CD4-positive, alpha-beta memory T cell (primary cell): ENCODE results near the gene PPP1R12B. TPM values are rescaled to one million over a fixed set of nuclear protein-coding genes. Genes with fewer than 3 reads are reported as not detected.
"Not testable (repeated sequence)": the region's sequence is repeated elsewhere in the genome, so short reads cannot be mapped to it uniquely, and the experiment has no call there.

Experiments used
- CTCF ChIA-PET: fragments of 350-600 bp; sonication (Branson Sonifier 250); formaldehyde crosslinking; loops from one replicate; lab custom pipeline; 2021; ENCODE audit warnings: inconsistent platforms; ENCODE audit not compliant: partially characterized antibody; lab: Charles Lee
- POLR2A ChIA-PET: fragments of 350-600 bp; sonication (Branson Sonifier 250); formaldehyde crosslinking; loops from one replicate; lab custom pipeline; 2021; ENCODE audit not compliant: partially characterized antibody; lab: Charles Lee
- DNase-seq, 5 donors: peaks; one replicate each; pipeline versions ENCODE4 v3.0.0 to v3.0.0-alpha.2; 2020 to 2022; ENCODE audit warnings: mixed read lengths in 1 of 5
- H3K27ac ChIP-seq: one replicate; pipeline ENCODE4 v1.7.0; 2013; ENCODE audit warnings: low read depth, low read length
- H3K27me3 ChIP-seq: 2 replicates; pipeline ENCODE4 v1.7.0; 2013; ENCODE audit warnings: mild to moderate bottlenecking, low read length, moderate library complexity; ENCODE audit not compliant: insufficient read depth
- H3K36me3 ChIP-seq: 2 replicates; pipeline ENCODE4 v1.7.0; 2013; ENCODE audit warnings: mild to moderate bottlenecking, low read length, moderate library complexity; ENCODE audit not compliant: insufficient read depth
- H3K4me1 ChIP-seq: 2 replicates; pipeline ENCODE4 v1.7.0; 2013; ENCODE audit warnings: mild to moderate bottlenecking, low read length, moderate library complexity; ENCODE audit not compliant: insufficient read depth
- H3K4me3 ChIP-seq, 2 donors: one replicate each; pipeline ENCODE4 v1.7.0; 2013; ENCODE audit warnings: low read length in 2 of 2, mild to moderate bottlenecking in 1 of 2
- H3K9me3 ChIP-seq, 2 donors: one replicate each; pipeline ENCODE4 v1.7.0; 2013; ENCODE audit warnings: low read length in 2 of 2, control low read depth in 1 of 2; ENCODE audit not compliant: control insufficient read depth in 1 of 2
- H3K27ac Mint-ChIP-seq, 7 donors: one replicate each; pipeline ENCODE4 v1.8.0; 2020 to 2021; ENCODE audit warnings: mixed read lengths in 7 of 7, mild to moderate bottlenecking in 6 of 7, inconsistent platforms in 3 of 7, moderate library complexity in 3 of 7
- H3K27me3 Mint-ChIP-seq, 2 donors: one replicate each; pipeline ENCODE4 v1.8.0; 2020 to 2021; ENCODE audit warnings: mixed read lengths in 2 of 2
- H3K36me3 Mint-ChIP-seq, 2 donors: one replicate each; pipeline ENCODE4 v1.8.0; 2020 to 2021; ENCODE audit warnings: mixed read lengths in 2 of 2, inconsistent platforms in 1 of 2, mild to moderate bottlenecking in 1 of 2
- H3K4me1 Mint-ChIP-seq, 4 donors: one replicate each; pipeline ENCODE4 v1.8.0; 2020 to 2021; ENCODE audit warnings: mixed read lengths in 4 of 4, mild to moderate bottlenecking in 1 of 4
- H3K4me3 Mint-ChIP-seq, 8 donors: one replicate each; pipeline ENCODE4 v1.8.0; 2020 to 2021; ENCODE audit warnings: mixed read lengths in 8 of 8, mild to moderate bottlenecking in 7 of 8, moderate library complexity in 6 of 8, inconsistent platforms in 3 of 8
- H3K9me3 Mint-ChIP-seq, 8 donors: one replicate each; pipeline ENCODE4 v1.8.0; 2020 to 2021; ENCODE audit warnings: mixed read lengths in 8 of 8, mild to moderate bottlenecking in 5 of 8, inconsistent platforms in 3 of 8, moderate library complexity in 1 of 8
- intact Hi-C: fragments of 100-400 bp; cut with micrococcal nuclease; formaldehyde crosslinking; loops from one replicate; pipeline ENCODE4 v1.15.1; 2023
- polyA plus RNA-seq, 2 donors: library from polyadenylated mRNA; unstranded; fragments of 300-500 nt; fragmentation: Illumina TruSeq; gene quantifications; one replicate each; pipeline ENCODE4 v1.2.3, GENCODE V29; 2021
- total RNA-seq, 2 experiments: library from RNA; stranded (reverse); gene quantifications; one replicate each; pipeline ENCODE4 v1.2.3, GENCODE V29; 2021

The PPP1R12B gene
- total and polyA plus RNA-seq, 4 experiments from 2014 or later, result 1.9 to 33.7 (median 17.0) TPM

DNA sequence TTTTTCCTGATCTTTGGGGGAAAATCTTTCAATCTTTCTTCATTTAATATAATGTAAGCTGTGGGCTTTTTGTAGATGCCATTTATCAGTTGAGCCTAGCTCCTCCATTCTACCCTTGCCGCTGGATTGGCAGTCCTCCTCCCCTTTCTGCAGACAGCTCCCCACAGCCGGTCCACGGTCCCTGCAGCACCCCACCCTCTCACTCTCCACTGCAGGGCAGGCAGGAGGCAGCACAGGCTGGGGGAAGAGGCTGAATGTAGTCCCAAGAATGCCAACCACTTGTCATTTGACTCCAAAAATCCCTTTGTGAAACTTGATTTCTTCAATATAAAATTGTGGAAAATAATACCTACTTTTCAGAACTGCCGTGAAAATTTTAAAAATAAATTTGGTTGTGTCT lies 265.1 kb downstream of the PPP1R12B start:
- no peak for DNase-seq

DNA sequence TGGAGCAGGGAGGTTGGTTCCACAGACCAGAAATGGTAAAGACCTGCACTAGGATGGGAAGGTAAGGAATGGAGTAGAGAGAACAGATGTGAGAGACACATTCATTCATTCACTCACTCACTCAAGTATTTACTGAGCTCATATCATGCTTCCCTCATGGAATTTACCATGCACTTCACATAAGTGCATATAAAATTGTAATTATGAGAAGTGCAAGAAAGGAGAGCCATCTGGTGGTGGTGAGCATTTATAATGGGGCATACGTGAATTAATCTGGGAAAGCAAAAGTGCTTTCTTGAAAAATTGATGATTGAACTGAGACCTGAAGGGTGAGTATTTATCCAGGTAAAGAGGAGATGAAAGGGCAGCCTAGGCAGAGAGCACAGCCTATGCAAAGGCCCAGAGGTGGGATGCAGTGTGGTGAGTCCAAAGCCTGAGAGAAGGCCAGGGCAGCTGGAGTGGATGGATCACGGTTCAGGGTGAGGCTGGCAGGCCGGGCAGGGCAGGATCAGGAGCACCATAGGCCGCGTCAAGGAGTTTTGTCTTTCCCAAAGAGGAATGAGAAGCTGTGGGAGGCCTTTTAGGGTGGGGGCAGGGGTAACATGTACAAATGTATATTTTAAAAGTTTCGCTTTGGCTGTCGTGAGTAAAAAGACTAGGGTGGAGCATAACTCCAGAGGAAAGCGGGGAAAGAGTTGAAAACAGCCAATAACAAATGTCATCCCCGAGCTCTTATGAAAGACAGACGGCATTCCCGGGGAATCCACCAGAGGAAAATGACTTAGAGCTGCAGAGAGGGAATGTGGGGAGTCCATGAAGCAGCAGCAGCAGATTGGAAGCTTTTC lies 266.1 kb downstream of the PPP1R12B start:
- H3K9me3 Mint-ChIP-seq, POLR2A ChIA-PET, H3K27me3 Mint-ChIP-seq, H3K4me1 ChIP-seq, H3K27ac ChIP-seq, H3K27me3 ChIP-seq, H3K4me3 ChIP-seq, H3K9me3 ChIP-seq, DNase-seq, H3K4me3 Mint-ChIP-seq, intact Hi-C loops, H3K36me3 Mint-ChIP-seq, H3K36me3 ChIP-seq: not testable (repeated sequence)
- Mint-ChIP-seq H3K27ac (peak overlapping the region in 2 of 7 donors; percentile 62 to 72), H3K4me1 (peaks cover 4 to 22% (median 15%) of the 10 kb centered on the region in 4 donors)
- CTCF ChIA-PET, result interaction anchor here (1.0 kb wide), 1 partner anchor 16 kb away, joined by 3 read pairs; no protein-coding TSS in a partner anchor

More for the DNA sequence above, 265.1 kb downstream of the PPP1R12B start:
- ChIA-PET CTCF (no interaction called here), POLR2A (no interaction called here)
- no peak overlapping the region for H3K4me3 Mint-ChIP-seq
- peaks cover 7 to 9% of the 10 kb centered on the region in 2 donors for H3K27me3 Mint-ChIP-seq
- Histone ChIP-seq H3K36me3 (no peaks in the 10 kb centered on the region), H3K4me1 (no peaks in the 10 kb centered on the region), H3K27ac (no peak overlapping the region), H3K4me3 (no peak overlapping the region), H3K9me3 (no peaks in the 10 kb centered on the region), H3K27me3 (no peaks in the 10 kb centered on the region)
- intact Hi-C loops, result no loop called here
- H3K36me3 Mint-ChIP-seq, result no peaks in the 10 kb centered on the region
- H3K4me1 Mint-ChIP-seq, result peaks cover 4 to 22% (median 15%) of the 10 kb centered on the region in 4 donors
- H3K9me3 Mint-ChIP-seq, result peaks cover 0 to 3% (median 0%) of the 10 kb centered on the region in 8 donors
- no peak overlapping the region for H3K27ac Mint-ChIP-seq

DNA sequence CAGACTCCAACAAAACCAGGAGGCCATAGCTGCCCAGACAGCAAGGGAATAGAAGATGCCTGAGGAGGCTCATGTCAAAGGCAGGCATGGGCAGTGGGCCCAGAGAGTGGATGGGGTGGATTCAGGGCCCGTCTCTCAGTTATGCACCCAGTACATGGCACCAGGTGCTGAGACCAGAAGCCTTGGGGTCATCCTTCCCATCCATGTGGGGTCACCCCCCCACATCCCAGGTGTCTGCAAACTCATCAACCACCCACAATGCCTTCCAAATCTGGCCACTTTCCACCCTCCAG lies 266.7 kb downstream of the PPP1R12B start:
- CTCF ChIA-PET, result interaction anchor here (1.0 kb wide), 1 partner anchor 16 kb away, joined by 3 read pairs; no protein-coding TSS in a partner anchor

DNA sequence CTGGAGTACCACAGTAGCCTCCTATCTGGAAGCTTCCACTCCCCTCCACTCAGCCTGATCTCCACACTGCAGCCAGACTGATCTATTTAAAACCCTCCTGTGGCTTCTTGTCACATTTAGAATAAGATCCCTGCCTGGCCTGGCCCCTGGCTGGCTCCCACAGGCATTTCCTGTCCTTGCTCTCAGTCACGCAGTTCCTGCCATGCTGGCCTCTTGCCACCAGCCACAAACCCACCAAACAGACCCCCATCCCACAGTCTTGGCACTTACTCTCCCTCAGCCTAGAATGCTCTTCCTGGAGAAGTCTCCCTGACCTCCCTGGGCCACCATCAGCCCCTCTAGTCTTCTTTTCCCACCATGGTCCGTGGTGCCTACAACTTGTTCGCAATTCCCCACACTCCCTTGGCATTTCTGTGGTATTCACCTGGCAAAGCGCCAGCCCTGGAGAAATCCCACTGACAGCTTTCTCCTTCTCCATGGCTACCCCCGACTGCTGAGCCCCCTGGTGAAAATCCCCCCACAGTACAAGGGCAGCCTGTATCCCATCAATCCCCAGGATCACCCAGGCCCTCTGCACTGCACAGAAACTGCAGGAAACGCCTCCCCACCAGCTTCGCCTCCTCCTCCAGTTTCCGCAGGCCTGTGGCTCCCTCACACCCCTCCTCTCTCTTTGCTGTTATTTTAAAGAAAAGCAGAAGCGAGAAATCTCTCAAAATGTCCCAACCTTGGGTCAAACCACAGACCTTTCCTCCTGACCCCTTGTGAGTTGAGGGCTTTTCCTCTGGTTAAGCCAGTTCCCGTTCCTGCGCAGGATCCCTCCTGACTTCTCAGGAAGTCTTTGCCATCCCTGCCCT lies 267.2 kb downstream of the PPP1R12B start:
- H3K4me1 Mint-ChIP-seq, result peaks cover 4 to 22% (median 15%) of the 10 kb centered on the region in 4 donors
- CTCF ChIA-PET, result no interaction called here
- H3K9me3 ChIP-seq, result no peaks in the 10 kb centered on the region

More for the DNA sequence above, 266.7 kb downstream of the PPP1R12B start:
- H3K9me3 ChIP-seq, H3K27ac Mint-ChIP-seq, H3K27me3 Mint-ChIP-seq, H3K36me3 Mint-ChIP-seq, H3K4me3 Mint-ChIP-seq, H3K27me3 ChIP-seq, H3K27ac ChIP-seq, H3K36me3 ChIP-seq, POLR2A ChIA-PET, DNase-seq, intact Hi-C loops, H3K4me3 ChIP-seq, H3K4me1 ChIP-seq, H3K9me3 Mint-ChIP-seq: not testable (repeated sequence)
- H3K4me1 Mint-ChIP-seq, result peaks cover 4 to 22% (median 15%) of the 10 kb centered on the region in 4 donors

DNA sequence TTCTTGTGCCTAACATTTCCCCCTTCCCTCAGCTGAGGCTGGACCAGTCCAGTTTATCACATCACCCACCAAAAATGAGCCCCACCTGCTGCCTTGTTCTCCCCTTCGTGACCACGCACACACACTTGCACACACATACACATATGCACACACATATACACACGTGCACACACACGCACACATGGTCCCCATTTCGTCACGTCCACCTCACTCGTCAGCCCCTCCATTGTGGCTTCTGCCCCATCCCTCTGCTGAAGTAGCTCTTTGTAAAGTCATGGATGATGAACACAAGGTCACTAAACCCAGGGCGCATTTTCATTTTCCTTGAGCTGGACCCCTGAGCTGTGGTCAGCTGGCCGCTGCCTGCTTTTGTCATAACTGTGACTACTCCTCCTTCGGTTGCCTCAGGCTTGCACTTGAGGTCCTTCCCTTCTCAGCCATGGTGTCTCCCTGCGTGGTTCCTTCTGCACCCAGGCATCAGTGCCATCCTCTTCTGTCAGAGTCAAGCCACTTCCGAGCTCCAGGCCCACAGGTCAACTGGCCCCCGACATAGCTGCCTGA lies 267.9 kb downstream of the PPP1R12B start:
- H3K4me3 ChIP-seq, result no peak overlapping the region
- no peak overlapping the region for H3K27ac ChIP-seq
- intact Hi-C loops, result no loop called here
- no peaks in the 10 kb centered on the region for H3K36me3 ChIP-seq
- peaks cover 4 to 22% (median 15%) of the 10 kb centered on the region in 4 donors for H3K4me1 Mint-ChIP-seq
- POLR2A ChIA-PET, result no interaction called here
- H3K4me3 Mint-ChIP-seq, result peak overlapping the region in 1 of 8 donors; percentile 6
- H3K36me3 Mint-ChIP-seq, result no peaks in the 10 kb centered on the region
- CTCF ChIA-PET, result no interaction called here
- peak overlapping the region in 2 of 7 donors; percentile 52 to 75 for H3K27ac Mint-ChIP-seq
- peaks cover 7 to 9% of the 10 kb centered on the region in 2 donors for H3K27me3 Mint-ChIP-seq
- no peaks in the 10 kb centered on the region for H3K27me3 ChIP-seq
- no peak for DNase-seq
- H3K9me3 ChIP-seq, result no peaks in the 10 kb centered on the region
- H3K4me1 ChIP-seq, result no peaks in the 10 kb centered on the region
- peaks cover 0 to 2% (median 0%) of the 10 kb centered on the region in 8 donors for H3K9me3 Mint-ChIP-seq

More for the DNA sequence above, 267.2 kb downstream of the PPP1R12B start:
- Histone ChIP-seq H3K4me1 (no peaks in the 10 kb centered on the region), H3K27ac (no peak overlapping the region), H3K27me3 (no peaks in the 10 kb centered on the region), H3K4me3 (no peak overlapping the region), H3K36me3 (no peaks in the 10 kb centered on the region)
- Mint-ChIP-seq H3K4me3 (no peak overlapping the region), H3K36me3 (no peaks in the 10 kb centered on the region), H3K27ac (peak overlapping the region in 3 of 7 donors; percentile 53 to 75 (median 56)), H3K9me3 (peaks cover 0 to 2% (median 0%) of the 10 kb centered on the region in 8 donors), H3K27me3 (peaks cover 7 to 9% of the 10 kb centered on the region in 2 donors)
- intact Hi-C loops, result no loop called here
- no peak for DNase-seq
- POLR2A ChIA-PET, result no interaction called here

DNA sequence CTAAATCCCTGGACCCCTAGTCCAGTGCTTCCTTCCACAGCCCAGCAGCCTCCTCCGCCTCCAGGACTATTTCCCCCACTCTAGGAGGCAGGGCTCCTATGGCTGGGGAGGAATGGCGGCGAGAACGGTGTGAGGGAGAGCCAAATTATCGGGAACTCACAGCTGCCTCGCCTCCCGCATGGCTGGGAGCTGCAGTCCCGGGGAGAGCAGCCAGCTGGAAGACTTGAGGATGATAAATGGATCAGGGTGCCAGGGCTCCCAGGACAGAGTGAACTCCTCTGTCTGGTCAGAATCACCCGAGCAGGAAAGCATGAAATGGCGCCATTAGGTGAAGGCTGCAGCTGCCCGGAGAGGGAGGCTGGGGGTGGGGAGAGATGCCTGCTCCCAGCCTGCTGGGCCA lies 270.5 kb downstream of the PPP1R12B start:
- H3K36me3 Mint-ChIP-seq, H3K27ac ChIP-seq, H3K36me3 ChIP-seq, H3K27me3 ChIP-seq, H3K4me3 Mint-ChIP-seq, H3K9me3 Mint-ChIP-seq, H3K9me3 ChIP-seq, CTCF ChIA-PET, H3K27ac Mint-ChIP-seq, DNase-seq, POLR2A ChIA-PET, intact Hi-C loops, H3K4me3 ChIP-seq, H3K4me1 ChIP-seq: not testable (repeated sequence)
- peaks cover 4 to 22% (median 15%) of the 10 kb centered on the region in 4 donors for H3K4me1 Mint-ChIP-seq
- H3K27me3 Mint-ChIP-seq, result peaks cover 9 to 13% of the 10 kb centered on the region in 2 donors

DNA sequence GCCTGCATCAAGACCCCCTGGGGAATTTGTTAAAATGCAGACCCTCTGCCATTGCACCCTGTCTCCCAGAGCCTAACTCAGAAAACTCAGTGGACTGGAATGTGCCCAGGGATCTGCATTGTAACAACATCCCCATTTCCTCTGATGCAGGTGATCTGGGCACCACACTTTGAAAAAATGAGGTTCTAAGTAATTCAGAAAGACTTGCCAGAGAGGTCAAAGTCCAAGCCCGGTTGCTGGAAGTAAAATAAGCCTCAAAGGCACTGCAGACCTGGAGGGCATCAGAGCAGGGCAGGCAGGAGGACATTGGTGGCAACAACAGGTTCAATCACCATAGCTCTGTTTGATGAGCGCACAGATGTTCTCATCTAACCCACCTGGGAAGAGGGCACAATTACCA lies 271.0 kb downstream of the PPP1R12B start:
- H3K4me3 Mint-ChIP-seq, result no peak overlapping the region
- no peak for DNase-seq
- CTCF ChIA-PET, result no interaction called here
- no peaks in the 10 kb centered on the region for H3K36me3 Mint-ChIP-seq
- Histone ChIP-seq H3K27ac (no peak overlapping the region), H3K27me3 (no peaks in the 10 kb centered on the region), H3K4me1 (no peaks in the 10 kb centered on the region), H3K9me3 (no peaks in the 10 kb centered on the region), H3K36me3 (no peaks in the 10 kb centered on the region), H3K4me3 (no peak overlapping the region)
- H3K9me3 Mint-ChIP-seq, result peaks cover 0 to 2% (median 0%) of the 10 kb centered on the region in 8 donors
- H3K27ac Mint-ChIP-seq, result no peak overlapping the region
- peaks cover 9 to 13% of the 10 kb centered on the region in 2 donors for H3K27me3 Mint-ChIP-seq
- intact Hi-C loops, result no loop called here
- peaks cover 3 to 19% (median 15%) of the 10 kb centered on the region in 4 donors for H3K4me1 Mint-ChIP-seq
- POLR2A ChIA-PET, result no interaction called here
